Measurements from ENCODE around the gene NPPB.

Gene NPPB

DNA sequence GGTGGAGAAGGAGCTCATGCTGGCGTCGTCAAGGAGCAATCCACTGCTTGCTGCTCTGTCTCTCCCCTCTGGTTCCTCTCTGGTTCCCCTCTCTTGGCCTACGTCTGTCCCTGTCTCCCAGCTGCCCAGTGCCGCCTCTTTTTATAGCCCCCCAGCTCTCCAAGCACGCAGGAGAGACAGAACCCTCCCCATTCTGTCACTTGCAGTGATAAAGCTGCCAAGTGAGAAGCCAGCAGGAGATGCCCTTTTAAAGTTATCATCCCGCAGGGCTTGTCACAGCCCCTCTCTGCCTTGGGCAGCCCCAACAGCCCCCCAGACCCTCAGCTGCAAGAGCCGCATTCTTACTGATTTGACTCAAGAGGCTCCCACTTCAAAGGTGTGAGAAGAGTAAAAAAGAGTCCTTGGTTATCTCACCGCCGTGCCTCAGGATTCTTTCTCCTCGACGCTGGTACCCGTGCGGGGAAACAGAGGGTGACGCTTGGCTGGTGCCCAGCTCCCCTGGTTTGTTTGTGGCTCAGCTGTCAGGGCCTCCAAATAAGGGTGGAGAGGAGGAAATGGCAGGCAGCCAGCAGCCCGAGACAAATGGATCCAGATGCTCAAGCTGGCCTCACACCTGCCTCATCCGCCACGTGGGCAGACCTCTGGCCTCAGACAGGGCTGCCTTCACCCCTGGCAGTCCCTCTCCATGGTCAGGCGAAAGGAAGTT is 10.9 kb downstream of the NPPB start, which contains the start of gene NPPA:
TSS of gene NPPA (minus strand) at position 117 of the 706 bp plus-strand sequence. CDS start at position 18, 99 bp downstream.
- no peak within 1 kb of the TSS for H3K4me3 ChIP-seq (ENCODE audit: low read depth, low read length)
- TF ChIP-seq, protein P1, sequence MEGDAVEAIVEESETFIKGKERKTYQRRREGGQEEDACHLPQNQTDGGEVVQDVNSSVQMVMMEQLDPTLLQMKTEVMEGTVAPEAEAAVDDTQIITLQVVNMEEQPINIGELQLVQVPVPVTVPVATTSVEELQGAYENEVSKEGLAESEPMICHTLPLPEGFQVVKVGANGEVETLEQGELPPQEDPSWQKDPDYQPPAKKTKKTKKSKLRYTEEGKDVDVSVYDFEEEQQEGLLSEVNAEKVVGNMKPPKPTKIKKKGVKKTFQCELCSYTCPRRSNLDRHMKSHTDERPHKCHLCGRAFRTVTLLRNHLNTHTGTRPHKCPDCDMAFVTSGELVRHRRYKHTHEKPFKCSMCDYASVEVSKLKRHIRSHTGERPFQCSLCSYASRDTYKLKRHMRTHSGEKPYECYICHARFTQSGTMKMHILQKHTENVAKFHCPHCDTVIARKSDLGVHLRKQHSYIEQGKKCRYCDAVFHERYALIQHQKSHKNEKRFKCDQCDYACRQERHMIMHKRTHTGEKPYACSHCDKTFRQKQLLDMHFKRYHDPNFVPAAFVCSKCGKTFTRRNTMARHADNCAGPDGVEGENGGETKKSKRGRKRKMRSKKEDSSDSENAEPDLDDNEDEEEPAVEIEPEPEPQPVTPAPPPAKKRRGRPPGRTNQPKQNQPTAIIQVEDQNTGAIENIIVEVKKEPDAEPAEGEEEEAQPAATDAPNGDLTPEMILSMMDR (IDR thresholded peaks at IDR 0.05; ENCODE audit: borderline replicate concordance, insufficient read depth, low read depth, low read length): no peak

DNA sequence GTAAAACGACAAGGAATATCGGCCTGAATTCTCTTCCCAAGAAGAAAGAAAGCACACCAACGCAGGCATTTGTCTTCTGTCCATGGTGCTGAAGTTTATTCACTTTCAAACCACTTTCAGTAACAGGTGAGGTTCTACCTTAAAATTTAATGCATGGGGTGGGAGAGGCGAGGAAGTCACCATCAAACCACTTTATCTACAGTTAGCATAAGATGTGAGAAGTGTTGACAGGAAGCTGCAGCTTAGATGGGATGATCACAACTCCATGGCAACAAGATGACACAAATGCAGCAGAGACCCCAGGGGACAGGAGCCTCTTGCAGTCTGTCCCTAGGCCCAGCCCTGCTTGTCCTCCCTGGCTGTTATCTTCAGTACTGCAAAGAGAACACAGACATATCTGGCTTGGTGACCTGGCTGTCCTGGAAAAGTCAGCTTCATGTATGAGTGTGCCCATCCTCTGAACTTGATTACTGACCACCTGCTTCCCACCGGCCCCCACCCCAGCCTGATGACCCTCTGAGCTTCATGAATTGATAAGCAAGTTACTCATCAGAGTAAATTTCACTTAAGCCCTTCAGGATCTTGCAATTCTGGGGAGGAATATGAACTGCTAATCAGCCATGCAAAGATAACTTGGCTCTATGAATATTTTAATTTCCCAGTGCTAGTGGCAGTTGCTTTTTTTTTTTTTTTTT is 13.0 kb downstream of the NPPB start:
- TF ChIP-seq, protein P1 (IDR thresholded peaks at IDR 0.05; ENCODE audit: borderline replicate concordance, insufficient read depth, low read depth, low read length): no peak
- no peak overlapping the region for H3K4me3 ChIP-seq (ENCODE audit: low read depth, low read length)

DNA sequence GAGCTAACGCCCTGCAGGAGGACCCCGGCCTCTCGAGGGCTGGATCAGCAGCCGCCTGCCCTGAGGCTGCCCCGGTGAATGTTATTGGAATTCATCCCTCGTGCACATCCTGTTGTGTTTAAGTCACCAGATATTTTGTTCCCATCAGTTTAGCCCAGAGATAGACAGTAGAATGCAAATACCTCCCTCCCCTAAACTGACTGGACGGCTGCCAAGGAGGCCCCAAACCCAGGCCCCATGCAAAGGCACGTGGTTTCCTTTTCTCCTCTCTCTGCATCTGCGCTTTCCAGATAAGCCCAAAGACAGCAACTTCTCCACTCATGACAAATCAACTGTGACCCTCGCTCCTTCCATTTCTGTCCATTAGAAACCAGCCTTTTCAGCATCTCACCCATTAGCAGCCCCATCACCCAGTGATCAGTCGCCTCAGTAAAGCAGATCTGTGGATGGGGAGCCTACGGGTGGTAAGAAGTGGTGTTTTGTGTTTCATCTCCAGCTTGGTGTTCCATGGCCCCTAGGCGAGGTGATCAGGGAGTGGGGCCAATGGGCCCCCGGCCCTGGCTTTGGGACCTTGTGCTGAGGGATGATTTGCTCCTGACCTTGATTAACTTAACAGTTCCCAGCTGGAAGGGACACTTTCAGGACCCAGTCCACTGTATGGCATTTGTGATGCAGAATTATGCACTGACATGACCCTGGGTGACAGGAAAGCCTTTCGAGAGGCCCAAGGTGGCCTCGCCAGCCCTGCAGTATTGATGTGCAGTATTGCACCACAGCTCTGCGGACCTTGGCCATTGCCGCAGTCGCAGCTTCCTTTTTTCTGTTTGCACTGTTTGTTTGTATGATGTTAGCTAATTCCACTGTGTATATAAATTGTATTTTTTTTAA is 16.3 kb downstream of the NPPB start:
- H3K4me3 ChIP-seq (ENCODE audit: low read depth, low read length): no peak overlapping the region

DNA sequence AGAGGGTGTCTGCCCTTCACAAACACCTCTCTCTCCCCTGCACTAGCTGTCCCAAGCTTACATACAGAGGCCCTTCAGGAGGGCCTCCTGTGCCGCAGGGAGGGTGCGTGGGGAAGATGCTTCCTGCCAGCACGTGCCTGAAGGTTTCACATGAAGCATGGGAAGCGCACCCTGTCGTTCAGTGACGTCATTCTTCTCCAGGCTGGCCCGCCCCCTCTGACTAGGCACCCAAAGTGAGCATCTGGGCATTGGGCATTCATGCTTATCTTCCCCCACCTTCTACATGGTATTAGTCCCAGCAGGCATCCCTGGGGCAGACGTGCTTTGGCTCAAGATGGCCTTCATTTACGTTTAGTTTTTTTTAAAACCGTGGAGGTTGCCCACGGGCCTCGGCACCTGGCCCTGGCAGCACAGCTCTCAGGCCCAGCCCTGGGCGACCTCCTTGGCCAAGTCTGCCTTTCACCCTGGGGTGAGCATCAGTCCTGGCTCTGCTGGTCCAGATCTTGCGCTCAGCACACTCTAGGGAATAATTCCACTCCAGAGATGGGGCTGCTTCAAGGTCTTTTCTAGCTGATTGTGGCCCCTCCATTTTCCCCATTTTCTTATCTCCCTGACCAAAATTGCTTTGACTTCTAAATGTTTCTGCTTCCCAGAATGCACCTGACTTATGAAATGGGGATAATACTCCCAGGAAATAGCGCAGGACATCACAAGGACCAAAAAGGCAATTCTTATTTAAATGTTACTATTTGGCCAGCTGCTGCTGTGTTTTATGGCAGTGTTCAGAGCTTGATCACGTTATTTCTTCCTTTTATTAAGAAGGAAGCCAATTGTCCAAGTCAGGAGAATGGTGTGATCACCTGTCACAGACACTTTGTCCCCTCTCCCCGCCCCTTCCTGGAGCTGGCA is 17.2 kb downstream of the NPPB start:
- H3K4me3 ChIP-seq (ENCODE audit: low read depth, low read length): no peak overlapping the region
- TF ChIP-seq, protein P1 (IDR thresholded peaks at IDR 0.05; ENCODE audit: borderline replicate concordance, insufficient read depth, low read depth, low read length): no peak

More for the DNA sequence above, 16.3 kb downstream of the NPPB start:
- TF ChIP-seq, protein P1 (IDR thresholded peaks at IDR 0.05; ENCODE audit: borderline replicate concordance, insufficient read depth, low read depth, low read length): no peak

DNA sequence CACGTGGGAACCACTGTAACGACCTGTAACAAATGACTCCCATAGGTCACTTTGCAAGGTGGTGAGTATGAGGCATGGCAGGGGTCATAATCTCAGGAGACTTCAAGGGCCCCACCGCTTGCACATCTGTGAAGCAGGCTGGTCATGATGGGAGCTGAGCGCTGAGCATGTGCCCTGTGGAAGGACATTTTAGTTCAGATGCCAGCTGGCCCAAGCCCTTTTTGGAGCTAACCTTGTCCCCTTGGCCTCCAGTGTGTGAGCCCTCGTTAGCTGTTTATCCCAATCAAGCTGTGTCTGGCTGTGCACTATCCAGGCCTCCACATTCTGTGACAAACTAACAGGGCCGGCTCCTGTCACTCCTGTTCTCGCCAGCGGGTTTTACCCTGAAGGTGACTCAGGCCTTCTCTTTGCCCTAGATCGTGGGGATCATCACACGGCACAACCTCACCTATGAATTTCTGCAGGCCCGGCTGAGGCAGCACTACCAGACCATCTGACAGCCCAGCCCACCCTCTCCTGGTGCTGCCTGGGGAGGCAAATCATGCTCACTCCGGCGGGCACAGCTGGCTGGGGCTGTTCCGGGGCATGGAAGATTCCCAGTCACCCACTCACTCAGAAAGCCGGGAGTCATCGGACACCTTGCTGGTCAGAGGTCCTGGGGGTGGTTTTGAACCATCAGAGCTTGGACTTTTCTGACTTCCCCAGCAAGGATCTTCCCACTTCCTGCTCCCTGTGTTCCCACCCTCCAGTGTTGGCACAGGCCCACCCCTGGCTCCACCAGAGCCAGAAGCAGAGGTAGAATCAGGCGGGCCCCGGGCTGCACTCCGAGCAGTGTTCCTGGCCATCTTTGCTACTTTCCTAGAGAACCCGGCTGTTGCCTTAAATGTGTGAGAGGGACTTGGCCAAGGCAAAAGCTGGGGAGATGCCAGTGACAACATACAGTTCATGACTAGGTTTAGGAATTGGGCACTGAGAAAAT is 18.7 kb downstream of the NPPB start:
- H3K4me3 ChIP-seq (ENCODE audit: low read depth, low read length): no peak overlapping the region
- TF ChIP-seq, protein P1 (IDR thresholded peaks at IDR 0.05; ENCODE audit: borderline replicate concordance, insufficient read depth, low read depth, low read length): no peak
